ENCODE data around the gene STUB1. TPM values are rescaled to one million over a fixed set of nuclear protein-coding genes. Genes with fewer than 3 reads are reported as not detected.
A peak's percentile ranks its signal among the peaks of the same experiment; 100 is the strongest.
"Not testable (repeated sequence)": the region's sequence is repeated elsewhere in the genome, so short reads cannot be mapped to it uniquely, and the experiment has no call there.

STUB1 gene
- total RNA-seq, 1 experiment from 2014 or later, result 111 TPM

DNA sequence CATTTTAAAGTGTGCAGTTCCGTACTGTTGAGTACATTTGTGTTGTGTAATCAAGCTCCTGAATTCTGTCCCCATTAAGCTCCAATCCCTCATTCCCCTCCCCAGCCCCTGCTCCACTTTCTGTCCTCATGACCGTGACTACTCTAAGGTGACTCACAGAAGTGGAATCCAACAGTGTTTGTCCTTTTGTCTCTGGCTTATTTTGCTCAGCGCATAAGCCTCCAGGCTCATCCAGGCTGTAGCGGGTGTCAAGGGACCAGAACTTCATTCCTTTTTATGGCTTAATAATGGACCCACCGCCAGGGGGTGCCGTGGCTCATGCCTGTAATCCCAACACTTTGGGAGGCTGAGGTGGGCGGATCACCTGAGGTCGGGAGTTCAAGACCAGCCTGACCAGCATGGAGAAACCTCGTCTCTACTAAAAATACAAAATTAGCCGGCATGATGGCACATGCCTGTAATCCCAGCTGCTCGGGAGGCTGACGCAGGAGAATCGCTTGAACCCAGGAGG, 32.6 kb downstream of the STUB1 start:
- ChIA-PET RAD21 (ENCODE audit: low non-redundant PET in 1 of 2, low total read pairs in 2 of 2, uncharacterized antibody in 2 of 2, unreplicated experiment in 2 of 2) (interaction anchor here (0.7 to 1.1 kb wide), 3 partner anchors 13 to 92 kb away, joined by 3 to 4 read pairs (median 3); partner anchors contain the start of genes CHTF18 (in 1 of the 2) and RPUSD1 (in 1 of the 2)), CTCF (interaction anchor here (0.7 to 2.7 kb wide), 13 partner anchors 8 to 390 kb away, joined by 3 to 19 read pairs (median 9); partner anchors contain the start of genes ANTKMT, CCDC78, CHTF18 and HAGHL), POLR2A (interaction anchor here (0.7 to 2.1 kb wide), 4 partner anchors 15 to 75 kb away, joined by 3 to 9 read pairs (median 4); partner anchors contain the start of genes CHTF18 and RPUSD1)
- not testable (repeated sequence) for H2AFZ ChIP-seq (ENCODE audit: low read depth, low read length, poor library complexity, severe bottlenecking); H3K9me3 ChIP-seq (ENCODE audit: control insufficient read depth in 1 of 2, insufficient read depth in 1 of 2, low read depth in 1 of 2, low read length in 2 of 2); H3K36me3 ChIP-seq (ENCODE audit: control insufficient read depth in 1 of 2, insufficient read depth in 2 of 2, low read length in 2 of 2); BruUV-seq (replicated peaks); H3K9me2 ChIP-seq (ENCODE audit: insufficient read depth); H3K4me3 ChIP-seq (replicated peaks in 1 of 2; ENCODE audit: low read depth in 1 of 2, low read length in 2 of 2); H3K27me3 ChIP-seq (ENCODE audit: insufficient read depth, low read length); H4K20me1 ChIP-seq (ENCODE audit: insufficient read depth)
- H3K79me2 ChIP-seq (ENCODE audit: insufficient read depth, low read length), result peaks cover 19% of the 10 kb centered on the region
- H3K27ac ChIP-seq (ENCODE audit: low read depth, low read length), result peak overlapping the region; percentile 55
- peak; percentile 98 for DNase-seq (ENCODE audit: low read depth, low spot score)
- intact Hi-C loops (cut with micrococcal nuclease), result loop anchor here (1.0 to 5.0 kb wide), 3 partner anchors 73 to 345 kb away; no protein-coding TSS in a partner anchor
- peak overlapping the region; percentile 13 for H3K9ac ChIP-seq (ENCODE audit: low read length)
- ATAC-seq, result peak; percentile 50
- peak overlapping the region; percentile 59 for H3K4me2 ChIP-seq (ENCODE audit: low read length)
- peaks cover 24 to 59% of the 10 kb centered on the region in 2 experiments for H3K4me1 ChIP-seq (ENCODE audit: control insufficient read depth in 1 of 2, insufficient read depth in 2 of 2, low read length in 2 of 2)
- TF ChIP-seq, protein P1, sequence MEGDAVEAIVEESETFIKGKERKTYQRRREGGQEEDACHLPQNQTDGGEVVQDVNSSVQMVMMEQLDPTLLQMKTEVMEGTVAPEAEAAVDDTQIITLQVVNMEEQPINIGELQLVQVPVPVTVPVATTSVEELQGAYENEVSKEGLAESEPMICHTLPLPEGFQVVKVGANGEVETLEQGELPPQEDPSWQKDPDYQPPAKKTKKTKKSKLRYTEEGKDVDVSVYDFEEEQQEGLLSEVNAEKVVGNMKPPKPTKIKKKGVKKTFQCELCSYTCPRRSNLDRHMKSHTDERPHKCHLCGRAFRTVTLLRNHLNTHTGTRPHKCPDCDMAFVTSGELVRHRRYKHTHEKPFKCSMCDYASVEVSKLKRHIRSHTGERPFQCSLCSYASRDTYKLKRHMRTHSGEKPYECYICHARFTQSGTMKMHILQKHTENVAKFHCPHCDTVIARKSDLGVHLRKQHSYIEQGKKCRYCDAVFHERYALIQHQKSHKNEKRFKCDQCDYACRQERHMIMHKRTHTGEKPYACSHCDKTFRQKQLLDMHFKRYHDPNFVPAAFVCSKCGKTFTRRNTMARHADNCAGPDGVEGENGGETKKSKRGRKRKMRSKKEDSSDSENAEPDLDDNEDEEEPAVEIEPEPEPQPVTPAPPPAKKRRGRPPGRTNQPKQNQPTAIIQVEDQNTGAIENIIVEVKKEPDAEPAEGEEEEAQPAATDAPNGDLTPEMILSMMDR (IDR thresholded peaks at IDR 0.05 in 2 of 3, conservative IDR thresholded peaks at IDR 0.05 in 1 of 3; ENCODE audit: borderline replicate concordance in 1 of 3, insufficient read depth in 1 of 3, low read depth in 2 of 3, low read length in 2 of 3), result peak in 2 of 3 experiments; percentile 60; a peak in 4 of 6 replicates
- 0 out of 2 replicates have a peak, but pooled peaks have one; percentile 7 for TF ChIP-seq POLR2AphosphoS5 (IDR thresholded peaks at IDR 0.05; ENCODE audit: low read depth, low read length)

DNA sequence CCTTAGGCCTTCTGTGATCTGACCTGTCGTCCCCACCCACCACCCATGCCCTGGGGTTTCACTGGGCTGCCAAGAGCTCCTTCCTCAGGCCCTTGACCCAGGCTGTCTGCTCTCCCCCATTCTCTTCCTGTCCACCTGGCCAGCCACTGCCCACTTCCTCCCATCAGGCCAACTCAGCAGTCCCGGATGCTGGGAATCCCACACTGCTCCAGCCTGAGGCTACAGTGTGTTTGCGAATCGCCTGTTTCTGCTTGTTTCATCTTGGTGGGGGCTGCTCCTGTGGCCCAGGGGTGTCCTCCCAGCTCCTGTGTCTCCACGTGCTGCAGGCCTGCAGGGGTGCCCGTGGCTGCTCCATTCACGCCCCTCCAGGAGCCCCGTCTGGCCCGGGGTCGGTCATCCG, 33.9 kb downstream of the STUB1 start:
- intact Hi-C loops (cut with micrococcal nuclease), result loop anchor here (5.0 kb wide), 2 partner anchors 163 to 343 kb away; no protein-coding TSS in a partner anchor
- Histone ChIP-seq H3K27me3 (ENCODE audit: insufficient read depth, low read length) (no peaks in the 10 kb centered on the region), H3K4me3 (replicated peaks in 1 of 2; ENCODE audit: low read depth in 1 of 2, low read length in 2 of 2) (peak overlapping the region in 1 of 2 experiments; percentile 40; a peak in 2 of 4 replicates), H3K36me3 (ENCODE audit: control insufficient read depth in 1 of 2, insufficient read depth in 2 of 2, low read length in 2 of 2) (no peaks in the 10 kb centered on the region), H3K4me1 (ENCODE audit: control insufficient read depth in 1 of 2, insufficient read depth in 2 of 2, low read length in 2 of 2) (peaks cover 31 to 70% of the 10 kb centered on the region in 2 experiments), H3K9ac (ENCODE audit: low read length) (peak overlapping the region; percentile 59), H4K20me1 (ENCODE audit: insufficient read depth) (peaks cover 3% of the 10 kb centered on the region; the same call in 1 of the 2 replicates), H3K79me2 (ENCODE audit: insufficient read depth, low read length) (peaks cover 19% of the 10 kb centered on the region), H2AFZ (ENCODE audit: low read depth, low read length, poor library complexity, severe bottlenecking) (no peak overlapping the region), H3K9me3 (ENCODE audit: control insufficient read depth in 1 of 2, insufficient read depth in 1 of 2, low read depth in 1 of 2, low read length in 2 of 2) (no peaks in the 10 kb centered on the region), H3K27ac (ENCODE audit: low read depth, low read length) (peak overlapping the region; percentile 61; the same call in 1 of the 2 replicates), H3K4me2 (ENCODE audit: low read length) (peak overlapping the region; percentile 84), H3K9me2 (ENCODE audit: insufficient read depth) (no peaks in the 10 kb centered on the region)
- no peak for ATAC-seq
- POLR2A ChIA-PET, result no interaction called here
- CTCF ChIA-PET, result interaction anchor here (2.0 to 2.7 kb wide), 3 partner anchors 12 to 389 kb away, joined by 4 to 18 read pairs (median 11); partner anchors contain the start of genes CCDC78 and HAGHL
- BruUV-seq (replicated peaks), result no TSS peak
- no peak for DNase-seq (ENCODE audit: low read depth, low spot score)
- RAD21 ChIA-PET (ENCODE audit: low non-redundant PET in 1 of 2, low total read pairs in 2 of 2, uncharacterized antibody in 2 of 2, unreplicated experiment in 2 of 2), result no interaction called here
- no peak for TF ChIP-seq ZFX (IDR thresholded peaks at IDR 0.05)
- TF ChIP-seq EZH2 (IDR thresholded peaks at IDR 0.05), result no peak
- no peak for TF ChIP-seq POLR2AphosphoS5 (IDR thresholded peaks at IDR 0.05; ENCODE audit: low read depth, low read length)
- no peak for TF ChIP-seq POLR2A (IDR thresholded peaks at IDR 0.05; ENCODE audit: borderline replicate concordance, extremely low read depth, insufficient read depth, insufficient read length)
- no peak for TF ChIP-seq EGR1 (IDR thresholded peaks at IDR 0.05; ENCODE audit: low read depth)
- TF ChIP-seq REST (IDR thresholded peaks at IDR 0.05; ENCODE audit: low read depth), result no peak
- TF ChIP-seq, protein P1 (IDR thresholded peaks at IDR 0.05 in 2 of 3, conservative IDR thresholded peaks at IDR 0.05 in 1 of 3; ENCODE audit: borderline replicate concordance in 1 of 3, insufficient read depth in 1 of 3, low read depth in 2 of 3, low read length in 2 of 3), result no peak
- TF ChIP-seq FOSL1 (IDR thresholded peaks at IDR 0.05; ENCODE audit: low read depth), result no peak
- no peak for TF ChIP-seq ZNF274 (IDR thresholded peaks at IDR 0.05; ENCODE audit: low read depth, low read length)
